MM.1S (cell line): Measurements from ENCODE around the gene SPTLC3.

Source experiments
- EZH2 ChIP-seq: fragments of 300-600 bp; sonication (generic); optimal IDR thresholded peaks from 2 replicates; pipeline ENCODE3; 2017; ENCODE audit warnings: low read depth, mild to moderate bottlenecking, antibody characterized with exemption, low read length, mixed read lengths
- EZH2phosphoT487 ChIP-seq: fragments of 300-600 bp; sonication (generic); IDR thresholded peaks from 2 replicates; pipeline ENCODE4 v1.6.1; 2018; ENCODE audit warnings: antibody characterized with exemption, low read length
- TF ChIP-seq, protein P1 (sequence below): fragments of 300-600 bp; sonication (generic); IDR thresholded peaks from 2 replicates; pipeline ENCODE4 v1.5.1; 2016; ENCODE audit warnings: antibody characterized with exemption, low read length, mixed read lengths

DNA sequence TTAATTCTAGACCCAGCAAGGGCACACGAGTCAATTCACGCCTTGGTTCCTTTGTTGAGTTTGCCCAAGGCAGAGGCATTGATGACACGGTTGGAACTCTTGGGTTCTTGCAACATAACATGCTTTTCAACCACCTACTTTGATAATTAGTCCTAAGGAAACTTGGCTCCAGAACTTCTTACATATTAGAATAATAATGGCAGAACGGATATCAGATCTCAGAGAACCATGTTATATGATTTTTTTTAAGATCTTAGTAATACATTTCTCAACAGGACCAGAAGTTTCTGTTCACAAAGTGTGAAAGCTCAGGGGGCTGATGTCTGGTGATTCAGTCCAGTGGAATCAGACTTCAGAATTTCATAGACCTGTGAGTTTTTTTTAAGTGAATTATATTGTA lies 19.2 kb downstream of the SPTLC3 start:
- TF ChIP-seq, protein P1, sequence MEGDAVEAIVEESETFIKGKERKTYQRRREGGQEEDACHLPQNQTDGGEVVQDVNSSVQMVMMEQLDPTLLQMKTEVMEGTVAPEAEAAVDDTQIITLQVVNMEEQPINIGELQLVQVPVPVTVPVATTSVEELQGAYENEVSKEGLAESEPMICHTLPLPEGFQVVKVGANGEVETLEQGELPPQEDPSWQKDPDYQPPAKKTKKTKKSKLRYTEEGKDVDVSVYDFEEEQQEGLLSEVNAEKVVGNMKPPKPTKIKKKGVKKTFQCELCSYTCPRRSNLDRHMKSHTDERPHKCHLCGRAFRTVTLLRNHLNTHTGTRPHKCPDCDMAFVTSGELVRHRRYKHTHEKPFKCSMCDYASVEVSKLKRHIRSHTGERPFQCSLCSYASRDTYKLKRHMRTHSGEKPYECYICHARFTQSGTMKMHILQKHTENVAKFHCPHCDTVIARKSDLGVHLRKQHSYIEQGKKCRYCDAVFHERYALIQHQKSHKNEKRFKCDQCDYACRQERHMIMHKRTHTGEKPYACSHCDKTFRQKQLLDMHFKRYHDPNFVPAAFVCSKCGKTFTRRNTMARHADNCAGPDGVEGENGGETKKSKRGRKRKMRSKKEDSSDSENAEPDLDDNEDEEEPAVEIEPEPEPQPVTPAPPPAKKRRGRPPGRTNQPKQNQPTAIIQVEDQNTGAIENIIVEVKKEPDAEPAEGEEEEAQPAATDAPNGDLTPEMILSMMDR = no peak
- TF ChIP-seq EZH2phosphoT487 (no peak), EZH2 (no peak)
